Activated CD4-positive, CD25-positive, alpha-beta regulatory T cell treated with anti-CD3 and anti-CD28 coated beads, Interleukin-2, amount 50 U/mL, for 16 hours (primary cell): ENCODE measurements around the gene HTR3A.

Experiments used
- DNase-seq: peaks from one replicate; pipeline ENCODE4 v3.0.0-alpha.2; 2020; ENCODE audit warnings: low read depth, low spot score

The HTR3A gene

GRCh38 chr11:113979431-113979830, 4.5 kb downstream of the HTR3A start:
- no peak for DNase-seq

DNA sequence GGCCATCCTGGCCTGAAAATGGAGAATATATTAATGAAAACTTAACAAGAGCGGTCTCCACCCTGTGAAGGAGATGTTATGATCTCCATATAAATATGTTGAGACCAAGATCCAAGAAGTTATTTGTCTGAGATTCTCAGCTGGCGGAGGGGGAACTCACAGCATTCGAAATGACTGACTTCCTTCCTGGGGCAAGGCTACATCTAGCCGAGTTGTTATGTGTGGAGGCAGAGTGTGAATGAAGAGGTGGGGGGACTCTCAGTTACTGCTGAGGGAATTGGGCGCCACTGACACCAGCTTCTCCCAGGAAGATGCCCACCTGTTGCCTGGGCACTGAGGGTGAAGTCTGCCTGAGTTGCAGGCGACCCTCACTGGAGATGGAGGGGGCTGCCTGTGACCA, 5.9 kb downstream of the HTR3A start:
- no peak for DNase-seq

GRCh38 chr11:113982306-113982705, 7.4 kb downstream of the HTR3A start:
- no peak for DNase-seq

- no peak for DNase-seq
These were observed 9.9 kb downstream of the HTR3A start for GRCh38 chr11:113984781-113985180.

DNA sequence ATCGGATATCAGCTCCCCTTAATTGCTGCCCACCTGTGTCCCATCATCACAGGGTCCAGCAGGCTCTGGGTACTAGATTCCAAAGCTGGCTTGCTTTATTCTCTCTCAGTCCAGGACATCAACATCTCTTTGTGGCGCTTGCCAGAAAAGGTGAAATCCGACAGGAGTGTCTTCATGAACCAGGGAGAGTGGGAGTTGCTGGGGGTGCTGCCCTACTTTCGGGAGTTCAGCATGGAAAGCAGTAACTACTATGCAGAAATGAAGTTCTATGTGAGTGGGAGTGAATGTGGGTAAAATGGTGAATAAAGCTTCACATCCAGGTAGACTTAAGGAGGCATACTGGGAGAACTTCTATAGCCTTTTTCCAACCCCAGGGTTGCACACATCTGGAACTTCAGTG, 11.0 kb downstream of the HTR3A start:
- DNase-seq, result no peak

- no peak for DNase-seq
These were observed 11.6 kb downstream of the HTR3A start for GRCh38 chr11:113986351-113987140.

DNA sequence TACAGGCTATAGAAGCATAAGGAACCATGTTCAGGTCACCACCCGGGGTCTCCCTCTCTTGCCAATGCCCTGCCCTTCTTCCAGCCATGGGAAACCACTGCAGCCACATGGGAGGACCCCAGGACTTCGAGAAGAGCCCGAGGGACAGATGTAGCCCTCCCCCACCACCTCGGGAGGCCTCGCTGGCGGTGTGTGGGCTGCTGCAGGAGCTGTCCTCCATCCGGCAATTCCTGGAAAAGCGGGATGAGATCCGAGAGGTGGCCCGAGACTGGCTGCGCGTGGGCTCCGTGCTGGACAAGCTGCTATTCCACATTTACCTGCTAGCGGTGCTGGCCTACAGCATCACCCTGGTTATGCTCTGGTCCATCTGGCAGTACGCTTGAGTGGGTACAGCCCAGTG, 14.5 kb downstream of the HTR3A start:
- no peak for DNase-seq

DNA sequence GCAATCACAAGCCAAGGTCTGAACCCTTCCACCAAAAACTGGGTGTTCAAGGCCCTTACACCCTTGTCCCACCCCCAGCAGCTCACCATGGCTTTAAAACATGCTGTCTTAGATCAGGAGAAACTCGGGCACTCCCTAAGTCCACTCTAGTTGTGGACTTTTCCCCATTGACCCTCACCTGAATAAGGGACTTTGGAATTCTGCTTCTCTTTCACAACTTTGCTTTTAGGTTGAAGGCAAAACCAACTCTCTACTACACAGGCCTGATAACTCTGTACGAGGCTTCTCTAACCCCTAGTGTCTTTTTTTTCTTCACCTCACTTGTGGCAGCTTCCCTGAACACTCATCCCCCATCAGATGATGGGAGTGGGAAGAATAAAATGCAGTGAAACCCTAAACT, 15.0 kb downstream of the HTR3A start:
- DNase-seq, result no peak

GRCh38 chr11:113991170-113991569, 16.3 kb downstream of the HTR3A start:
- DNase-seq, result no peak

- DNase-seq, result no peak
These were observed 17.0 kb downstream of the HTR3A start for GRCh38 chr11:113991718-113992458.

- no peak for DNase-seq
These were observed 17.7 kb downstream of the HTR3A start for GRCh38 chr11:113992459-113993110.

DNA sequence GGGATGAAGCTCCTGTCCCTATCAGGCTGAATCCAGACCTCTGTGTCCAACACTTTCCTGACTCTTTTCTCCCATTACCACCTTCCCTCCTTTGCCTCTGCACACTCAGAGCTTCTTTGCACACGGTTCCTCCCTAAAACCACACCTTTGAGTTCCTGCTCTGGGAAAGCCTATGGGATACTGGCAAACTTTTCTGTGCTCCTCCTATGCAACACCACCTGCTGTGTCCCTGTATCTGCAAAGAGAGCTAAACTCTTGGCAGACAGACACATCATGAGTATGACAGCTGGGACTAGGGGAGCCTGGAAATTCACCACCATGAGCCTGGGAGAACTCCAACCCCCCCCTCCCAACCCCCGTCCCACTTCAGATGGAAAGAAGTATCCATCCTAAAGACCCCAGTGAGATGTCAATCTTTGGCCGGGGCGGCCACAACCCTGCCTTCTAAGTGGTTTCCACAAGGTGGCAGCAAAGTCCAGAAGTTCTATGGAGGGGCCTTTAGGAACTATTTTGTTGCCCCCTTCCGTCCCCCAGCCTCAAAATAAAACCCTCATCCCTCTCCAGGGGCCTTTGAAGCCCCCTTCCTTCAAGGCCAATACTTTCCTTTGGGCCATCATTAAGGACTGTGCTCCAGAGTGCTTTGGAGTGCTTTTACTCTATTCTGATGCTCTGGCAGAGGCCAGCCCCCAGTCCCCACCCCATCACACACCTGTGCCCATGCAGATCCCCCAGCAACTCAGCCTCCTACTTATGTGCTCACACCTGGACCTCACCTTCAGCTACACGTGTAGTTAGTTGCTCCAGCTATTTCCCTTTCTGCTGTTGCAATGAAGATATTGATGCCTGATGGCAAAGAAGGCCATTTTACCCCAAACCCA, 19.4 kb downstream of the HTR3A start:
- DNase-seq, result no peak

- DNase-seq, result no peak
These were observed 22.6 kb downstream of the HTR3A start for GRCh38 chr11:113997473-113997872.

DNA sequence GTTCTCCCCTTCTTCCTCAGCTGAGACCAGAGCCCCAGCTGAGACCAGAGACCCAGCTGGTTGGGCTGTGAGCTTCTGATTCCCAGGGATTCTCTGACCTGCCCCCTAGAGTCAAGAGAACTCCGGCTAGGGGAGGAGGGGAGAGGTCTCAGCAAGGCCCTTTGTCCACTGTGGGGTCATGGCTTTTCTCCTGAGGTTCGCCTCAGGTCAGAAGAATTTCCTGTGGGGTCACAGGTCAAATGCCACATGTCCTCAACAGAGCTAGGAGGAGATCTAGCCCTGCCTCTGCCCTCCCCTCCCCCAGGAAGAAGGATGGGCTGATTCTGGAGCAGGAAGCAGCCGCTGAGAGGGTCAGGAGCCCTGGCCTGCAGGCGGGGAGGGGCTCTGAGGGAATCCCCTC, 23.7 kb downstream of the HTR3A start:
- DNase-seq, result no peak

DNA sequence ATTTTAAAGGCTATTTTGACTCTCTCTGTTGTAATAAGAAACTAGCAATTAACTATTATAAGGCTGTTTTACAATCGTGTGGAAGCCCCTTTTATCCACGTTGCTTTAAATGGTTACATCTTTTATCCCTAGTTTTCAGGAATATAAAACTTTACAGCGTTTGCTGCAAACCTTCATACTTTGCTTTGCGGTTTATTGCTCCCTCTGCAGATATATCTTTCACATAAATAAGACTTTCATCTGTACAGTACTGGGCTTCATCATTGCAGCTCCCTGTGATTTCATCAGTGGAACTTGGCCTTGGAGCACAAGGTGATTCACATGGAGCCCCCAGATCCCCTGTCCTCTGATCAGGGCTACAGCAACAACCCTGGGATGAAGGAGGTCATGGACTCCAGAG, 25.6 kb downstream of the HTR3A start:
- no peak for DNase-seq

- DNase-seq, result no peak
These were observed 26.5 kb downstream of the HTR3A start for GRCh38 chr11:114001416-114001815.

DNA sequence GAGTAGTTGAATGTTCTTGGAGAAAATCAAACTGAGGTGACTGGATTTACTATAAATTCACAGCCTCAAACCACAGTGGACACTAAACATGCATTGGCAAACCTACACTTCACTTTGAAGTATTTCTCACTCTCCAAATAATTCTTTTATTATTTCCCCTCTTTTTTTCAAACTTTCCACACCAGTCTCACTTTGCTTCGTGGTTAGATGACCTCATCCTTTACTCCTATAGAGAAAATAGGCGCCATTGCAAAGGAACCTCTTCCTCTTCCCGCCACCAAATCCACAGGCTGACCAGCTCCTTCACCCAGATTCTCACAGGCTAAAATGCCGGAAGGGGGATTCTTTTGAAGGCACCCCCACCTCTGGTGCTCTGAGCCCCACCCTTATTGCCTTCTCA, 33.4 kb downstream of the HTR3A start:
- no peak for DNase-seq

- no peak for DNase-seq
These were observed 36.0 kb downstream of the HTR3A start for GRCh38 chr11:114010931-114011330.

DNA sequence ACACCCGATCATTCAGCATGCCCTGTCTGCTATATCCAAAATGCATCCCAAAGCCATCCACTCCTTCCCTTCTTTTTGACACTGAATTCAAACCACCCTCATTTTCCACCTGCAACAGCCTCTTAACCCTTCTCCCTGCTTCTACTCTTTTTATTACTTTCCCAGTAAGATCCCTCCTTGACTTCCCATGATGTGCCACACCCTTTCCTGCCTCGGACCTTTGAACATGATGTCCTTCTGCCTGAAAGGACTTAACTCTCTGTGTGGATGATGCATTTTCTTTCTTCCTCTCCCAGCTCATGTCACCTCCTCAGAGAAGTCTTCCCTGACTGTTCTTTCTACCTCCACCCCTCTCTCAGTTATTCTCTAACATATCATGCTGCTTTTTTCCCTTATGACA, 36.5 kb downstream of the HTR3A start:
- no peak for DNase-seq

GRCh38 chr11:114015117-114015516, 40.2 kb downstream of the HTR3A start:
- DNase-seq, result no peak

- no peak for DNase-seq
These were observed 42.1 kb downstream of the HTR3A start for GRCh38 chr11:114016986-114017385.

DNA sequence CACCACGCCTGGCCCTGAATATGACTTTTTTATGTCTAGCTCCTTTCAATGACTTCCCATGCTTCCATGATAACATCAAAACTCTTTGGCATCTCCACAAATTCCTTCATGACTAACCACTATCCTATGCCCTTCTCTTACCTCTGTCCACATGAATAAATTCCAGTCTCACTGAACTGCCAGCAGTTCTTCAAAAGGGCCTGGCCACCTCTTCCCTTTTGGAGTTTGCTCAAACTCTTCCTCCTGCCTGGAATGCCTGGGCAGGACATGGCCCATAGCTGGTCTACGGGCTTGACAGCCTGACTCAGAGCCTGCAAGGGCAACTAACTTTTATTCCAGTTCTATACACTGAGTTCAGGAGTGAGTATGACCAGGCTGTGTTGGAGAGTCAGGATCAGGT, 42.8 kb downstream of the HTR3A start:
- DNase-seq, result no peak
